ENCODE results near the gene EPS8.
"Not testable (repeated sequence)": the region's sequence is repeated elsewhere in the genome, so short reads cannot be mapped to it uniquely, and the experiment has no call there.

EPS8 gene

GRCh38 chr12:15756822-15757221 is 32.4 kb downstream of the EPS8 start:
- peak; percentile 65 for DNase-seq (ENCODE audit: low read depth)

DNA sequence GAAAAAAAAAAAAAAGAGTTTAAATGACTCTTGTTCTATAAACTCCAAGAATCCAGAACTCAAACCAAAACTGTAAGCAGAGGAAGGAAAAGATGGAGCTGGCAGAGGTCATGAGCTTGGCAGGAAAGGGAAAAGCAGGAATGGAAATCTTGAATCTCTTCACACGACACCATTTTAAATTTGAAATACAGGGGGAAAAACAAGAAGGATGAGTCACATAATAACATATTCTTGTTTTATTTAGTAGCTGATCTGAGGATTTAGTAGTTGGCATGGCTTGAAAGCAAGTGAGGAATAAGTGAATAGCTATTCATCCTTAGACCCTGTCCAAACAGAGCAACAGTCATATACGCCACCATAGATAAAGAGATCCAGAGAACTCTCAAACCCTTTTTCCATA is 35.0 kb downstream of the EPS8 start:
- no peak for DNase-seq (ENCODE audit: low read depth)

DNA sequence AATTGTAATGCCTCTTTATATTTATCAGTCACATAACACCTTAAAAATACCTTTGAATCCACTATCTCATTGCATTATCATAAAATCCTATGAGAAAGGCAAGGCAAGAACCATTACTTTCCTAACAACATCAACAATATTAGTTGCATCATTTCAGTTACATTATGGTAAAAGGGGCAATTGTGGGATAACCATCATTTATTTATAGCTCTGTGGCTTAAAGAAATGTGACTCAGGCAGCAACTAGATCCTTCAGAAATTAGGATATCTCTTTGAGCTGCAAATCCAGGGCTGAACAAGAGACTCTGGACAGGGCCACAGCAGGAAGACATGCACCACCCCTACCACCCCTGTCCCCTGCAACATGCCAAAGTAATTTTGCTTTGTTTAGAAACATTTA is 36.4 kb downstream of the EPS8 start:
- peak; percentile 48 for DNase-seq (ENCODE audit: low read depth)

GRCh38 chr12:15751741-15752140 is 37.4 kb downstream of the EPS8 start:
- no peak for DNase-seq (ENCODE audit: low read depth)

- no peak for DNase-seq (ENCODE audit: low read depth)
Measured at GRCh38 chr12:15749937-15750336, 39.3 kb downstream of the EPS8 start.

GRCh38 chr12:15741870-15742269 is 47.3 kb downstream of the EPS8 start:
- DNase-seq (ENCODE audit: low read depth), result not testable (repeated sequence)

- no peak for DNase-seq (ENCODE audit: low read depth)
Measured at GRCh38 chr12:15741082-15741481, 48.1 kb downstream of the EPS8 start.

- DNase-seq (ENCODE audit: low read depth), result not testable (repeated sequence)
Measured at GRCh38 chr12:15740389-15740788, 48.8 kb downstream of the EPS8 start.

GRCh38 chr12:15738438-15739015 is 50.7 kb downstream of the EPS8 start:
- no peak for DNase-seq (ENCODE audit: low read depth)

DNA sequence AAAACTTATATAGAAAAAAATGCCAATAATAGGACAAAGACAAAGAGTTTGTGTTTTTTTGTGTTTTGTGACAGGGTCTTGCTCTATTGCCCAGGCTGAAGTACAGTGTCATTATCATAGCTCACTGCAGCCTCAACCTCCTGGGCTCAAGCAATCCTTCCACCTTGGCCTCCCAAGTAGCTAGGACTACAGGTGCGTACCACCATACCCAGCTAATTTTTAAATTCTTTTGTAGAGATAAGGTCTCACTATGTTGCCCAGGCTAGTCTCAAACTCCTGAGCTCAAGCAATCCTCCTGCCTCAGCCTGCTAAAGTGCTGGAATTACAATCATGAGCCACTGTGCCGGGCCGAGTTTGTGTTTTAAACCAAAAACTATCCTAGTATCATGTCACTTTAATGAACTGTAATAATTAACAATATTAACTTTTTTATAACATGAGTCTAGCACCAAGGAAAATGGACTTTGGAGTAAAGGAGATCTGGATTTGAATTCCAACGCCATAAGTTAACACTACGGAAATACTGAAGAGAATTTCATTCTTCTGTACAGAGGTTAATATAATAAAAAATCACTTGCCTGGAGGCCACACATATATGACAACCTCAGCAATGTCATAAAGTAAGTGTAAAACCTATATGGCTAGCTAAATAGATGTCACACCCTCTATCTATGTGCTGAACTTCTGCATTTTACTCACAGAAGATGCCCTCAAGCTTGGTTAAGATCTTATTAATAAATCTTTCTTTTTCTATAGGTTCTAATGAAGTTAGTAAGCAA is 53.2 kb downstream of the EPS8 start:
- no peak for DNase-seq (ENCODE audit: low read depth)

GRCh38 chr12:15733136-15733535 is 56.1 kb downstream of the EPS8 start:
- DNase-seq (ENCODE audit: low read depth), result no peak

- no peak for DNase-seq (ENCODE audit: low read depth)
Measured at GRCh38 chr12:15732341-15733061, 56.7 kb downstream of the EPS8 start.

DNA sequence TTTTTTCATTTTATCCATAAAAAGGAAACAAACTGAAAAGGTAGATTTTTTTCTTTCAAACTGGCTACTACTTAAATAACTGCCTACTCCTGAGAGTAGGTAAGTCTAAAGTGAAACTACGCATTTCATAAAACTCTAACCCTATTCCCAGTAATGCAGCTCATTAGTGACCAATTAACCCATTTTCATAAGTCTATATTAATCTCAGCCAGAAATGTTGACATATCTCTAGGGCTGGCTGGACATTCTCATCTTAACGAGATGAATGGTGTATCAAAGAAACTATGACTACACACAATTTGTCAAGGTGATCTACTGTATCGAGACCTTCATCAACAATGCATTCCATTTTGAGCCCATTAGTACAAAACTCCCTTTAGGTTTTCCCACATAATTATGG is 57.2 kb downstream of the EPS8 start:
- DNase-seq (ENCODE audit: low read depth), result no peak

GRCh38 chr12:15729097-15729496 is 60.1 kb downstream of the EPS8 start:
- no peak for DNase-seq (ENCODE audit: low read depth)

DNA sequence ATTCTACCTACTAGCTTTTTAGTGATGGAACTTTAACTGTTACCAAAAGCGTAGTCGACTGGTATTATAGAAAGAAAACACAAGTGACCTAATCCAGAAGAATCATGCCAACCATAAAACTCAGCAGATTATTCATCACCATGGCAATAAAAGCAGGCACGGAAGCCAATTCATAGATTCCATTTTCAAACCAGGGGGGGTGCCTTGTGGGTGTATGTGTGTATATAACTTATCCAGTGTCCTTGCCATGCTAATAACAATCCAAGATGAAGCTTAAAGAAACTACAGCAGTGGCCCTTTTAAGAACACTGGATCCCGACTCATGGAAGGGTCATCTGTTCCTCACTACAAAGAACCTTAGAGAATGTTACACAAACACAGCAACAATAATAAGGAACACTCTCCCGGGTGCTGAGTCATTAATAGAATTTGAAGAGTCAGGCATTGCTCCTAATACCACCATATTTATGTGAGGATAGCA is 61.0 kb downstream of the EPS8 start:
- peak; percentile 81 for DNase-seq (ENCODE audit: low read depth)

DNA sequence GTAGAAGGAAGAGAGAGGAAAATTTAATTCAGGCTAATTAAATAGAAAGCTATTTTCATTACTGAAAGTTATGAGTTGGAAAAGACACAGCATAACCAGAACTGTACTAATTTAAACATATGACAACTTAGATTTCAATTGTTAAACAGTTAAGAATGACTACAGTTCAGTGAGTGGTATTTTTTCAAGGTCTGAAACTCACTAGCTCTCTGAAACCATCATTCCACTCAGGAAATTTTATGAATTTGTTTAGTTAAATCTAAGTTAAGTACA is 62.4 kb downstream of the EPS8 start:
- DNase-seq (ENCODE audit: low read depth), result no peak

DNA sequence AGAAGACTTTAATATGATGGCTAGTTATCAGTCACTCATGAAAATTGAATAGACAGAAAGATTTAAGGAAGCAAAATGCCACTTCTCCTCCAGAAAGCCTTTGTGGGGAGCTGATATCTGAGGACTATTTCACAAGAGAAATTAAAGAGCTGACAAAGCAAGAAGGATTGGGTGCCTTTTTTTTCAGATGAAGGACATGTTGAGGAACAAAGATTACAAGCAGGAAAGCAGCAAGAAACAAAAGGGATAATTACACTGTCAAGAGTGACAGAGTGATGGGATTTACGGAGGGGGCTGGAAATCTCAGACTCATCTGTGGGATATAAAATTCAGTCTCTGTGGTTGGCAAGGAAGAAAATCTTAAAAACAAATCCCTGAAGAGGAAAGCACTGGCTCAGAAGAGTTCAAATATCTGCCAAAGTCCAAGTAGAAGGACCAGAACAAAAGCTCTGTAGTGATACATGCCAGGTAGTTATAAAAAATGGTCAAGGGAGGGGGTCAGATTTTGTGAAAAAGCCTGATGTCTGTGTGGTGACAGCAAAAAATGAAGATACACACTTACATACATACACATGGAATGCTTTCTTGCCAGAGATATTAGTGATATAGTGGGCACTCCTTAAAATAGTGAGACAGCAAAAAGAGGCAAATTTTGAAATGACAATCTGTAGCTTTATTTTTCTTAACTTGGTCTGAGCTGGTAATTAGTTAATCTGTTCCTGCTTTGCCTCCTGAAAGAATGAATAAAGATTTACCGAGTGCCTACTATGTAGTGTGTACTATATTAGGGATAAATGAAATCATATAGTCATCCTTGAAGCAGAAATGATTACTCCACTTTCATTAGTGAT is 62.9 kb downstream of the EPS8 start:
- no peak for DNase-seq (ENCODE audit: low read depth)

- no peak for DNase-seq (ENCODE audit: low read depth)
Measured at GRCh38 chr12:15722951-15723350, 66.2 kb downstream of the EPS8 start.

- DNase-seq (ENCODE audit: low read depth), result peak; percentile 42
Measured at GRCh38 chr12:15721316-15722115, 67.7 kb downstream of the EPS8 start.

- DNase-seq (ENCODE audit: low read depth), result peak; percentile 36
Measured at GRCh38 chr12:15720295-15720694, 68.9 kb downstream of the EPS8 start.

- peak; percentile 61 for DNase-seq (ENCODE audit: low read depth)
Measured at GRCh38 chr12:15719230-15719629, 70.0 kb downstream of the EPS8 start.
